ENCODE data around the gene TNFRSF8. TPM values are rescaled to one million over a fixed set of nuclear protein-coding genes. Genes with fewer than 3 reads are reported as not detected.
A peak's percentile ranks its signal among the peaks of the same experiment; 100 is the strongest.

TNFRSF8 gene
- total RNA-seq, 1 experiment from 2014 or later: 20.8 TPM

GRCh38 chr1:12015001-12015491, 48.1 kb upstream of the TNFRSF8 start:
- no peak for DNase-seq (ENCODE audit: low spot score)
- no peaks in the 10 kb centered on the region for H3K9me3 Mint-ChIP-seq
- no peak for ATAC-seq
- H3K27ac Mint-ChIP-seq: peak overlapping the region; percentile 83
- TF ChIP-seq ZNF219 (CRISPR knock-in tag; IDR thresholded peaks at IDR 0.05; ENCODE audit: borderline replicate concordance) (no peak), NFYB (CRISPR knock-in tag; conservative IDR thresholded peaks at IDR 0.05; ENCODE audit: low read depth) (no peak), CREM (CRISPR knock-in tag; IDR thresholded peaks at IDR 0.05) (no peak), ZNF671 (CRISPR knock-in tag; IDR thresholded peaks at IDR 0.05) (no peak), CTCF (IDR thresholded peaks at IDR 0.05) (no peak), NFE2L1 (CRISPR knock-in tag; IDR thresholded peaks at IDR 0.05) (no peak), RORB (CRISPR knock-in tag; IDR thresholded peaks at IDR 0.05) (no peak)
- H3K27me3 Mint-ChIP-seq (ENCODE audit: low read depth): no peaks in the 10 kb centered on the region; the same call in 1 of the 2 replicates
- ChIA-PET POLR2A (no interaction called here), CTCF (interaction anchor here (2.2 kb wide), 1 partner anchor 16 kb away, joined by 7 read pairs; no protein-coding TSS in a partner anchor)
- peaks cover 17% of the 10 kb centered on the region for H3K36me3 Mint-ChIP-seq
- peaks cover 9% of the 10 kb centered on the region for H3K4me1 Mint-ChIP-seq
- no peak overlapping the region for H3K4me3 Mint-ChIP-seq

- no peak overlapping the region for H3K4me3 Mint-ChIP-seq
- peaks cover 13% of the 10 kb centered on the region for H3K36me3 Mint-ChIP-seq
- POLR2A ChIA-PET: no interaction called here
- no peak for ATAC-seq
- H3K4me1 Mint-ChIP-seq: peaks cover 11% of the 10 kb centered on the region
- CTCF ChIA-PET: interaction anchor here (0.6 kb wide), 1 partner anchor 90 kb away, joined by 3 read pairs; no protein-coding TSS in a partner anchor
- 0 out of 2 replicates have a peak overlapping the region, but pooled peaks have one; percentile 14 for H3K27ac Mint-ChIP-seq
- no peaks in the 10 kb centered on the region for H3K9me3 Mint-ChIP-seq
- DNase-seq (ENCODE audit: low spot score): no peak
- H3K27me3 Mint-ChIP-seq (ENCODE audit: low read depth): no peaks in the 10 kb centered on the region; the same call in 1 of the 2 replicates
- TF ChIP-seq ZNF121 (CRISPR knock-in tag; IDR thresholded peaks at IDR 0.05) (no peak), AFF4 (CRISPR knock-in tag; IDR thresholded peaks at IDR 0.05; ENCODE audit: borderline replicate concordance) (no peak), ATF6 (CRISPR knock-in tag; IDR thresholded peaks at IDR 0.05) (no peak), TEAD1 (CRISPR knock-in tag; IDR thresholded peaks at IDR 0.05) (no peak), PRDM15 (CRISPR knock-in tag; IDR thresholded peaks at IDR 0.05) (no peak), SOX15 (CRISPR knock-in tag; IDR thresholded peaks at IDR 0.05) (no peak), NR1H2 (CRISPR knock-in tag; IDR thresholded peaks at IDR 0.05) (no peak), ZNF416 (CRISPR knock-in tag; IDR thresholded peaks at IDR 0.05) (no peak), E2F5 (CRISPR knock-in tag; IDR thresholded peaks at IDR 0.05) (no peak), NR3C1 (CRISPR knock-in tag; conservative IDR thresholded peaks at IDR 0.05; ENCODE audit: low read depth) (no peak), GRHL2 (CRISPR knock-in tag; IDR thresholded peaks at IDR 0.05; ENCODE audit: insufficient replicate concordance, severe bottlenecking) (no peak), ZNF138 (CRISPR knock-in tag; conservative IDR thresholded peaks at IDR 0.05) (no peak), ETV6 (CRISPR knock-in tag; IDR thresholded peaks at IDR 0.05) (no peak), ZSCAN18 (CRISPR knock-in tag; IDR thresholded peaks at IDR 0.05) (no peak), MYBL2 (CRISPR knock-in tag; IDR thresholded peaks at IDR 0.05) (no peak), ZNF423 (CRISPR knock-in tag; IDR thresholded peaks at IDR 0.05) (no peak)
Measured at GRCh38 chr1:12015499-12015898, 47.6 kb upstream of the TNFRSF8 start.
